ENCODE results near the gene EMX1.
A peak's percentile ranks its signal among the peaks of the same experiment; 100 is the strongest.

Gene EMX1

DNA sequence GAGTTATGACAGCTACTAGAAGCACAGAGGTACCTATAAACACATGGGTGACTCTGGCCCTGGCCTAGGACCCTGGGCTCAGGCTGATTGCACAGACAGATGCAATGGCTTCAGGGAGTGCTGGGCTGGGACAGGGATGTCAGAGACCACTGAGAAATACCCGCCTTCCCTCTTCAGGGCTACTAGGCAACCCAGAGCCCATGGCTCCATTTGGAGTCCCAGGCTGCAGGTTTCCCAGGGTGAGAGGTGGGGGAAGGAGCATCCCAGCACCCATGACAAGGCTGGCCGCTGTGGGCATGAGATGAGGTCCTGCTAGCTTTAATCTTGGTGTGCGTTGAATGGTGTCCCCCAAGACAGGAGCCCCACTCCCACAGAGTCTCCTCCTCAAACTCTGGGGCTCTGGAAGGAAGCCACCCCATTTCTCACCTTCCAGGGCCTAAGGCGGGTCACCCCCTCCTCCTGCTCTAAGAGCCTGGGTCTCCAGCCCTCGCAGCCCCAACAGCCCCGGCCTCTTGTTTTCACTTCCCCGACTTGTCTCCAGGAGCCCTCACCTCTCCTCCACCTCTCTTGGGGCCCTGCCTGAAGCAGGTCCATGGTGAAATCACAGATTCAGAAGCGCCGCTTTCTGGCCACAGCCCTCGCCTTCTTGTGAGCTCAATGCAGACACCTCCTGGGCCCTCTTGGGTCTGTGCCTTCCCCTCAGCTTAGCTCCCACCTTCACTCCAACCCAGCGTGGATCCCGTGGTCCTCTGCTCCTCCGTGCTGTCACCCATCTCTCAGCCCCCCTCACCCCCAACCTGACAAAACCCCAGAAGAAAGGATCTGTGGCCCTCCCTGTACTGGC is 41.4 kb downstream of the EMX1 start:
- DNase-seq (ENCODE audit: low read depth), result no peak

DNA sequence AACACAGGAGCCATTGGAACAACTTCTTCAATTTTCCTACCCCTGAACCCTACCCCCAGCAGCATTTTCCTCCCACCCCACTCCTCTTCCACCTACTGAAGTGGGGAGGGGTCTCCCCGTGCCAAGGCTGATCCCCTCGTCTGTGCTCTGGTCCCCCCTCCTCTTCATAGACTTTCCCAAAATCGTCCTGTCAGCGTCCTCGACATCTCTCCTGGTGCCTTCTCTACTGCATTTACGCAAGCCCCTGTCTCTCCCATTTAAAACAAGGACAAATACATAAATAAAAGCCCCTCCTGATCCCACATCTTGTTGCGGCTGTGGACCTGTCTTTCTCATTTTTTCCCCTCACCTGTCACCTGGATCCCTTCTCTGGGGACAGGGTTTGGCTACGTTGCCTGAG is 42.2 kb downstream of the EMX1 start:
- no peak for DNase-seq (ENCODE audit: low read depth)

DNA sequence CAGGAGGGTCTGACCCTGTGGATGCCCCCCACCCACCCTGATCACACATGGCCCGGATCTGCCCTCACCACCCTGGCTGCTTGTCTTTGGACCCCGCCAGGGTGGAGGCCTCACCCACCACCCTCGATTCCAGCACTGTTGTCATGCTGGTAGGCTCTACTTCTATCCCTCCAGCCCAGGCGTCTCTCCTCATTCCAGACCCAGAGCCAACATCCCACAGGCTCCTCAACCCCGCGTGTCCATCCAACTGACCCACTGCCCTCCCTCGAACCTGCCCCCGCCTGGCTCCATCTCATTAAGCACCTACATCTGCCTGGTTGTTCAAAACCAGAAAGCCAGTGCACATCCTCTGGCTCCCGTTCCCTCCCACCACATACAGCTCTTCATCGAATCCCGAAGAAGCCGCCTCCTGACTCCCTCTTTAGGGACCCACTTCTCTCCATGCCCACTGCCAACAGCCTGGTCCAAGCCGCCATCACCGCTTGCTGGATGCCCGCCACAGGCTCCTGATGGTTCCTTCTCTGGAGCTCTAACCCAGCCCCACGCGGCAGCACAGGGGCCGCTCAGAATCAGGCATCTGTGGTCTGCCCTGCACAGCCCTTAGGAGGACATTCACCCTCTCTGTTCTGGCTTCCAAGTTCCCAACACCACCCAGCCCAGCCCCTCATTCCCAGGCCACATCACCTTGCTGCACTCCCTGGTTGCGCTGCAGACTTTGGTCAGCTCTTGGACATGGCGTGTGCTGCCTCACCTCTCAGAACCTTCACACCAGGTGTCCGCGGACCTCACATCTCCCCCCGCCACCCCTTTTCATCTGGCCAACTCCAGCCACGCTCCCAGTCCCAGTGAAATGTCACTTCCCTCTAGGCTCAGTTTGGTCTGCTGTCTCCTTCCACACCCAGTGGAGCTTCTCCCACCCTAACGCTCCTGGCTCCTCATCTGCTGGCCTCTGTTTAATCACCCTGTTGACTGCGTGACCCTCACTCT is 43.0 kb downstream of the EMX1 start:
- DNase-seq (ENCODE audit: low read depth), result no peak

DNA sequence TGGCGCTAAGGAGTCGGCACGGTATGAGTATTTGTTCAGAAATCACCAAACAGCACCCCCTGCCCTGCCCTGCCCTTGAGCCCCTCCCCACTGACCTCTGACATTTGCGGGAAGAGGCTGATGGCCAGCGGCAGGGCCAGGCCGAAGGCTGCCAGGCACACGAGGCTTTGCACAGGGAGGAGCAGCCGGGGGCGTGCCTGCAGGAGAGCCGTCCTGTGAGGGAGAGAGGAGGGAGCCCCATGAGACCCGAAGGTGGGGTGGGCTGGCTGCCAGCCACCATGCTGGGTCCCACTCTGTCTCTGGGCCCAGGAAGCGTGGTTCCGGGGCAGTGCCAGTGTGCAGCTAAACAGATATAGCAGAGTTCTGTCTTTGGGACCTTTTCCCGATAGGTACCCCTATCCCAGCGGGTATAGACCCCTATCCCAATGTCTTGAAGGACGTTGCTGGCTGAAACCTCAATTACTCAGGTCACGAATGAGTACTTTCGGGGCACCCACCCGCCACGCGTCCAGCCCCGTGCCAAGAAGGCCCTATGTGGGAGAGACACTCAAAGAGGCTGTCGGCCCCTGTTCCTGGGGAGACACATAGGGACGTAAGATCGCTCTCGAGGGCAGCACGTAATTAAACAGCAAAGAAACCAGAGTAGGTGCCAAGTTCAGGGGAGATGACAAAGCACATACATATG is 43.9 kb downstream of the EMX1 start:
- no peak for DNase-seq (ENCODE audit: low read depth)

DNA sequence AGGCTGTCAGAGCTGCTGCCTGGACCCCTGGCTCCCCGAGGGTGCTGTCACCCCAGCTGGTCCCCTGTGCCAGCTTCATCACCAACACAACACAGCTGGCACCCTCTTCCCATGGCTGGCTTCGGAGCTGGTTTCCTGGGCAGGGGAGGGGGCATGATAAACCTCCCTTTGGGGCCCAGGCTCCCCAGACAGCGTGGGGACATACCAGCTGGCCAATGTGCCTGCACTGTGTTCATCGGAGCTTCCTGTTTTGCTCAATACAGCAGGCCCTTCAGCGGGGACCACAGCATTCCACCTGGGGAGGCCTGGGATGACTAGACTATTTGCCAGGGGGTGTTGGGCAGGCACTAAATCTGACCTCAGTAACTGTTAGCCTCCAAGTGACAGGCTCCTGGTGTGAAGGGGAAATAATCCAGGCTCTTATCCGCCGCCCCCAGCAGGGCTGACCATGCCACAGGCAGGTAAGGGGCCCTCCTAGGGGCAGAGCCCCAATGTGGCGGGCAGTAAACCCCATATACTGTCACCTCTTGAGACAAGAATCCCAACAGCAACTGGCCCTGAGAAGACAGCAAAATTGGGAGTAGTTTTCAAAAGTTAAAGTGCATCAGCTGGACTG is 44.6 kb downstream of the EMX1 start:
- DNase-seq (ENCODE audit: low read depth), result no peak

DNA sequence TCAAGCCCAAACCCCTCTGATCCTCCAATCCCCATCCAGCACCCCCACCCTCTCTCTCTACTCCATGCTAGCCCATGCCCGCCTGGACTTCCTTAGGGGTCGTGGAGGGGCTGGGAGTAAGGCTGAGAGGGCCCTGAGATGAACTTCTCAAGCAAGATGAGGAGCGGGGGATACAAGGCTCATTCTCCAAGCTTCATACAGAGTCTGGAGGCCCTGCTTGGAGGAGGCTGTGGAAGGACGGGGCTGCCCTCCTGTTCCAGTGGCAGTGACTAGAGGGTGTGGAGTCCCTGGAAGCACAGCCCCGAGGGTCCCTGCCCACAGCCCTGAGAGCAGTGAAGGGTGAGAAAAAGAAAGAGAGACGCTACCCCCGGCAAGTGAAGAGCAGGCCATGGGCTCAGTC is 45.6 kb downstream of the EMX1 start:
- DNase-seq (ENCODE audit: low read depth), result no peak

DNA sequence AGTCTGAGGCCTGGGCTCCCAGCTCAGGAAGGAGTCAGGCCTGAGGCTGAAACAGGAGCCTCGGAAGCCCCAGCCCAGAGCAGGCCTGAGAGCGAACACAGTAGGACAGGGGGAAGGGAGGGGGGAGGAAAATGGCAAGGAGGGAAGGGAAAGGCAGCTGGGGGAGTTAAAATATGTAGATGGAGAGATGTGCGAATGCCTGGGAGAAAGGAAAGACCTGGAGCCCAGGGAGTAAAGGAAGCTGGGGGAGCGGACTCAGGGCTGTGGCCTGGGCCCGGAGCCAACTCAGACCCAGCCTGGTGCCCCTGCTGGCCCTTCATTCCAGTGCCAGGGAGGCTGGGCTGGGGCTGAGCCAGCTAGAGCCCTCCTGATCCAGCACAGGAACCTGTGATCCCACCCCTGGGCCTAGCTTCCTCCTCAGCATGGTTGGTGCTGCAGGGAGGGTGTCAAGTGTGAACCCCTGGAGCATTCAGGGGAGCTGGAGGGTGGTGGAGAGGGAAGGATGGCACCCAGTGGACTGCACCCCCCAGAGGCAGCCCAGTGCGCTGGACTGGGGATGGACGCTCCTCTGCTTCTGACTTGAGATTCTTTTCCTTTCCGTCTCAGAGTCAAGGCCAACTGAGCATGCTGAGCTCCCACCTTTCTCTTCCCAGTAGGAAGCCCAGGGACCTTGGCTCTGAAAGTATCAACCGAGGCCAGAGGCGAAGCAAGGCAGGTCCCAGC is 46.3 kb downstream of the EMX1 start:
- DNase-seq (ENCODE audit: low read depth), result no peak

DNA sequence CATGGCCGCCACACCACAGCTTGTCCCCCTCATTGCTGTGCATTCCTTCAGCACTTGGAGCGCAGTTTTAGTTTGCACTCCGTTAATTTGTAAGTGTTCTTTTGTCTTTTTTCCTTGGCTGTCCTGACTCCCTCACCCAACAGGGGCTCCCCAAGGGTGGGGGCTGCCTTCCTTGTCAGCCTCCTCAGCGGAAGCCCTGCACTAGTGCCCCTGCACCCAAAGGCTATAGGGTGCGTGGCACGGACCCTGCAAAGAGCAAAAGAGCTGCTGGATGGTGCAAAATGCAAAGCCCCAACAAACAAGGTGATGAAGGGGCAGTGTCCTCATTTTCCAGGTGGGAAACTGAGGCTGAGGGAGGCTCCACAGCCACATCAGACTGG is 46.8 kb downstream of the EMX1 start:
- DNase-seq (ENCODE audit: low read depth), result no peak

DNA sequence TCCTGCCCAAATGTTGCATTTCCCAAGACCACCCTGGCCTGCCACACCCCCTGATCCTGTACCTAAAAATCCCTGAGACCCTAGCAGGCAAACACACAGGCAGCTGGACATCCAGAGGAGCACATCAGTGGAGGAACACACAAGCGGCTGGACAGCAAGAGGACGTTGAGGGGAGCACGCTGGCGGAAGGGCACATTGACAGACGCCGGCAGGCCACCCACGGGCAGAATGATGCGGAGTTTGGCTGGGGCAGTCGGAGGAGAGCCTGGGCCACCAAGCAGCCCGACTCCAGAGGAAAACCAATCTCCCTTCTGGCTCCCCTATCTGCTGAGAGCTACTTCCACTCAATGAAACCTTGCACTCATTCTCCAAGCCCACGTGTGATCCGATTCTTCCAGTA is 47.7 kb downstream of the EMX1 start:
- DNase-seq (ENCODE audit: low read depth), result no peak

DNA sequence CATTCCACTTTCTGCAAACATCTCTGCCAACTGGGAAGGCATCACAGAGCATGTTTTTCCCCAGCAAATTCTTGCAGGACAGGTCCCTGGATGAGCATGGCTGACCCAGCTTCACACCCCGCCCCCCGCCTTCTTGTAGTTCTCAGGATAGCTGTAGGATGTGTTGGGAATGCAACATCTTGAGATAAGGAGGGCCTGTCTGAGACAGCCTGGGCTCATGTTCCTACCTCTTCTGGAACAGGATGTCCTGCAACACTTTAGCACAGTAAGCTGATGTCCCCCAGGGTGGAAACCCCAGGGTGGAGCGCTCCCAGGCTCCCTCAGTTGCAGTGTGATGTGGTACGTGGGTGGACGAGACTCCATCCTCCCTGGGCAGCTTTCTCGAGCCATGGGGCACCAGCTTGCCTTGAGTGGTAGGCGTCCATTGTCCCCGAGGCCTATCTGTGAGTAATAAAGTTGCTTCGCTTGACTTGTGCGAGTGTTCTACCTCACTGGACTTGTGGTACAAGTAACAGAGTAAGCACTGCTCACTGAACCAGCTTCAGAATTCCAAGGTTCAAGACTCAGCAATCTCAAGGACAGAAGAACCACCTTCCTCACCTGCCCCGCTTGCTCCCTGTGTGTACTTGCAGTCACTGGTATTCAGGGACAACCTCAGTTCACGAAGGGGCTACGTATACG is 48.6 kb downstream of the EMX1 start:
- no peak for DNase-seq (ENCODE audit: low read depth)

DNA sequence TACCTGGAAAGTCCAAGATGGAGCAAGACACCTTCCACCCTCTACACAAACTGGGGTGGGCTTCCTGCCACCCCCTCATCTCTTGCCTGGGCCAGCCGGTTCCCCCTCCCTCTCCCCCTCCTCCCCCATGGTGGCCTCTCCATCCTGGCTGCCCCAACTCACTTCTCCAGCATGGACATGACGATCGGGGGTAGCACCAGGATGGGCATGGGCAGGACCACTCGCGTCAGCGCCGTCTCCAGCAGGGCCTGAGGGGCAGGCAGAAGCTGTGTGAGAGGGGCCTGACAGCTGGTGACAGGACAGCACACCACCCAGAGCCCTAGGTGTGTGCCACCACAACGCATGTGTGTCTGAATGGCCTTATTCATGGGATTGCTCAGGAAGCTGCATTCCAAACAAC is 51.0 kb downstream of the EMX1 start:
- DNase-seq (ENCODE audit: low read depth), result no peak

DNA sequence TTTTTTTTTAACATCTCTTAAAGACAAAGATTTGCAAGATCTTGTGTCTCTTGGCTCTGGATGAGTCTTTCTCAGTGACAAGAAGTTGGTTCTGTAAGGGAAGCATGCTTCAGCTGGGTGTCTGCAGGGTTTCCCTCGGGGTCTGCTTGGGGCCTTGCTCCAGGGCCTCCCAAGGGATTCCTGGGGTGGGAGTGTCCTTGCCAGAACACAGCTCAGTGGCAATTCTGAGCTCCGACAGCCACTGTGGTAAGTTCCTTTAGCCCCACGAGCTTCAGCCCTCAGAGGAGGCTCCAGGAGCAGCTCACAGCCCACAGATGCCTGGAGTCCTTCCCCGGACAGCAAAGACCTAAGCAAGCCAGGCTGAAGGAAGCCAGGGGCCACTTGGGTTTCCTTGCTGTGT is 52.4 kb downstream of the EMX1 start:
- DNase-seq (ENCODE audit: low read depth), result no peak

DNA sequence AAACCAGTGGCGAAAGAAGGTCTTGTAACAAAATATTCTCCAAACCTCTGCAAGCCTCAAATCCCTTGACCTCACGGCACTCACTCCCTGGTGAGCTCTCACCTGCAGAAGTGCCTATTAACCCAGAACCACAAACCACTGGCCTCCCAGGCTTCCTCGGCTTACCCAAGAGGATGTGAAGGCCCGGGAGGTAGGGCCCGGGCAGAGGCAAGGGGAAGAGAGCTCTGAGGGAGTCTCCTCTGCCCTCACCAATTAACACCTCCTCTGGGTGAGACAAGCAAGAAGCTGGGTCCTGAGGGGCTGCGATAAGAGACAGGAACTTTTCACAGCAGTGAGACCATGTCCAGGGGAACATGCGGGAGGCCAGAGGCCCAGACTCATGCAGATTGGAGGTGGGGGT is 53.7 kb downstream of the EMX1 start:
- no peak for DNase-seq (ENCODE audit: low read depth)

DNA sequence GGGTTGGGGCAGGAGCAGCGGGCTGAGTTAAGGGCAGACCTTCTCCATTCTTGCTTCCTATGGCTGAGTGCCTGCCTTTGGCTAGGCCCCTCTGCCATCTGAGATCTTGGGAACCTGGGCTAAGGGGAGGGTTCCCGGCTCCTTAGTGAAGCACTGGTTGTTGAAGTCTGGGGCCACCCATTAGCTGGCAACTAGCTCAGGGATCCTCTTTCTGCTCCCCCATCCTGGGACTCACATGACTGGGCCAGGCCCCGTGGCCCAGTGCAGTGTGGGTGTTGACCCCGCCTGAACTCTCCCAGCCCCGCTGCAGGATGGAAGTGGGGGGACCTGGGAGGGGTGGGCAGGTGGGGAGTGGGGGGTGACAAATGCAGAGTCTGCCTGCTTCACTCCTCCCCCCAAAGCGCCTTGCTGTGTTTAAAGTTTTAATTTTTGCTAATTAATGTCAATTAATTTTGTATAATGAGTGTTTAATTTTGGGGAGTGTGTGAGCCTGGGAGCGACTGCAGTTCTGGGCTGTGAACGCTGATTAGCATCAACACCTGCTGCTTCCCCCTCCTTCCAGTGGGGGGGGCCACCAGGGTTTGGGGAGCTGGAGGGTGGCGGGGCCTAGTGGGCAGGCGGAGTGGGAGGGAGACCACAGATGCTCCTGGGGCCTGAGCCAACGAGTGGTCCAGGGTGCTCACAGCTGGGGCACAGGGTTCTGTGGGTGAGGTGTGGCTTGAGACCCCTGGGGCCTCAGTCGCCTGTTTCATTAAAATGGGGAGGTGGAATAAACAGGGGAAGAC is 55.2 kb downstream of the EMX1 start:
- no peak for DNase-seq (ENCODE audit: low read depth)

DNA sequence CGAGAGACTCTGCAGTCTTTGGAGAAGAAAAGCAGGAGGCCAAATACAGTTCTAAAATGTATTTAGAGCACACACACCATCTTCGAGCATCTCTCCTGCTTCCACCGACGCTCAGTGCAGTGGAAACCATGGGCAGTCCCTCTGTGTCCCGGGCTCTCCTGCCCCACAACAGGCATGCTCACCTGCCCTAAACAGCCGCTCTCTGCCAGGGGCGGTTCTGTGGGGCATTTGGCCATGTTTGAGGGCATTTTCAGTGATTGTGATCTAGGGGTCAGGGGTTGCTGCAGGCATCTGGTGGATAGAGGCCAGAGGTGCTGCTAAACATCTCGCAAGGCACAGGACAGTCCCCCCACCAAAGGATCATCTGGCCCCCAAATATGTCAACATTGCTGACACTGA is 55.8 kb downstream of the EMX1 start:
- no peak for DNase-seq (ENCODE audit: low read depth)

DNA sequence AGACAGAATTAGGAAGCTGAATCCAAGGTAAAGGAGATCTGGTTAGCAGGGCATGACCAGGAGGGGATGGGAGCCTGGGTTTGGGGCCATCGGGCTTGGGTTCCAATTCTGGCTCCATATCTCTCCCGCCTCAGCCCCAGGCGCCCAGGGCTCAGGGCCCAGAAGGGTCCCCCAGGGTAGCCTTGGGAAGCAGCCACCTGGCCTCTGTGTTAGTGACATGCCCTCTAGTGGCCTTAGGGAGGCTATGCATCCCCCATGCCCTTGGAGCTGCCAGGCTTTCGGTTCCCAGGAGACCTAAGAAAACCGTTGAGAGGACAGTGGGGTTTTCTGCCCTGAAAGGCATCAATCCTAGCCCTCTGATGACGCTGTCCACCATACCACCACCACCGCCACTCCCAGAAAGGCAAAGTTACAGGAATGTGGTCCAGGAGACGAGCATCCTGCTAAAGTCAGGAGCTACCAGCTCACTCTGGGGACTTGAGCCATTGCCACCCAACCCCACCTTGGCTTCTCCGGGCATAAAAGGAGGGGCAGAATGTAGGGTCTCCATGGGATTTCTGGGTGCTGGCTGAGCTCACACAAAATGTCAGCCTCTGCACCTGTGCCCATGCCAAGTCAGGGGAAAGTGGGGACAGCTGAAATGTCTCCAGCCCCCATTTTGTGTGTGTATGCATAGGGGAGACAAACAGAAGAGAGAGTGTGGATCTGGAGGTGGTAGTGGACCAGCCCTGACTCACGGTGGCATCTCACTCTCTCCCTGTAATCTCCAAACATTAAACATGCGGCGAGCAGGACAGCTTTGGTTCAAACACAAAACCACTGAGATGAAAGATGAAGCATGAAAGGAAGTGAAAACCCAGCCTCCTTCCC is 56.5 kb downstream of the EMX1 start:
- DNase-seq (ENCODE audit: low read depth), result peak; percentile 8

DNA sequence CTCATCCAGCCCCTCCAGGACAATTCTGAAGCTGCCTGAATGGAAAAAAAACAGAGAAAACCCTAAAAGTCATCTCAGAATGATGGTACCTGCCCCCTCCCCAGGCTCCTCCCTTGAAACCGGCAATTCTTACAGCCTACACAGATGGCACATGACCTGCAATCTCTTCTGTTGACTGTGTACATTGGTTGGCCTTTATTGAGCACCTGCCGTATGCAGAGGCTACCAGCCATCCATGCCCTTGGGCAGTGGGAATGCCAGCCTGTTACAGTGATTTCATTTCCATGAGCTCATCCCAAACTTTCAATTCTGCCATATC is 57.1 kb downstream of the EMX1 start:
- DNase-seq (ENCODE audit: low read depth), result no peak

DNA sequence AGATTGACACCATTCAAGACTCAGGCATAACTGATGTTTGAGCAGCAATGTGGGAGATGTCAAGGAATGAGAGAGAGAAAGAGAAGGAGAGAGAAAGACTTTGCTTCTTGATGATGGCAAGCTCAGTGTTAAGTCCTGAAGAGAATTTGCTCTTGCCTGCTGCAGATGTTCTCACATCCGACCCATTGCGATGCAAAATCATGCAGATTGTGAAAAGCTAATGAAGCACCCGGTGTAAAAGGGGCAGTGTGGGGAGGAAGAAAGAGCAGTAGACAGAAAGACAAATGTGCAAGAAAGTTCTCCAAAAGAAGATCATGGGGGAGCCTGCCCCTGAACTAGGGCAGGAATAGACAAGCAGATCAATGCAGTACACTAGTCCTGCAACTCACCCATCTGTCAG is 57.7 kb downstream of the EMX1 start:
- no peak for DNase-seq (ENCODE audit: low read depth)

DNA sequence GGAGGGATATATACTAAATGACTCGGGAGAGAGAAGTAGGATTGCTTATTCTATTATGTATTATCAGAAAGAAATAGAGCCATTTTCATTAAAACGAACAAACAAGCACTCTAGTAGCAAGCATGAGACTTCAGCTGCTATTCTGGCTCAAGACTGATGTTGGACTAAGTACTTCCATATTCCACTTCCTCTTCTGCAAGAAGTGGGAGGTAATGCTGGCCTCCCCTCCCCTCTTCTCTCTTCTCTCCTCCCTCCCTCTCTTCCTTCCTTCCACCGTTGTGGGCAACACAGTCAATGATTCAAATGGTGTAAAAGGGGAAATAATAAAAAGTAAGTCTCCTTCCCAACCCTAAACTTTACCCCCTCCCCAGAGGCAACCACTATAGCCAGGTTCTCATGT is 62.6 kb downstream of the EMX1 start:
- DNase-seq (ENCODE audit: low read depth), result no peak
